ENCODE results near the gene CPD. TPM values are rescaled to one million over a fixed set of nuclear protein-coding genes. Genes with fewer than 3 reads are reported as not detected.

Gene CPD
- total and polyA plus RNA-seq, 9 of the 15 experiments (the other 6 are each of a cell fraction or from before 2014, with no cell fraction given), result 4.5 to 24.4 (median 20.4) TPM

DNA sequence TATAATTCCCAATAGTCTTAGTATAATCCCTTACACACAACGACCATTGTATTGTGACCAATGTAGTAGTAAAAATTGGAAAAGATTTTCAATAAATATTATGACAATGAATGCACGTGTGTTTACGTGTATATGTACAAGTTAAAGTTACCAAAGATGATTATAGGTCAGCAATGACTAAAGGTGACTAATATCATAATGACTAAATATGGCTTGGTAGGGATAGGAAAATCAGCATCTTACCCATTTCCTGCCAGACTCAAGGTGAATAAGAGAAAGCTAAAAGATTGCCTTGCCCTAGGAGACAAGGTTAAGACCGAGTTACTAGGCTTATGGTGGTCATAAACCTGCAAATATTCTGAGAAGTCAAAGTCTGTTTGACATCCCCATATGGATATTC is 34.4 kb downstream of the CPD start (continued):
- TF ChIP-seq BCLAF1 (IDR thresholded peaks at IDR 0.05; ENCODE audit: borderline replicate concordance in 1 of 2, control insufficient read depth in 1 of 2, low read depth in 2 of 2, low read length in 1 of 2), result no peak
- no peak for TF ChIP-seq HNRNPLL (IDR thresholded peaks at IDR 0.05; ENCODE audit: low read depth, low read length, poor library complexity, severe bottlenecking)
- TF ChIP-seq HMG20B (CRISPR knock-in tag; IDR thresholded peaks at IDR 0.05), result no peak
- no peak for TF ChIP-seq PKNOX1 (IDR thresholded peaks at IDR 0.05)
- no peak for TF ChIP-seq NFIX (CRISPR knock-in tag; IDR thresholded peaks at IDR 0.05; ENCODE audit: low read depth)
- no peak for TF ChIP-seq SREBF1 (IDR thresholded peaks at IDR 0.05; ENCODE audit: borderline replicate concordance, low read depth, low read length)
- TF ChIP-seq ELK1 (CRISPR knock-in tag; IDR thresholded peaks at IDR 0.05), result no peak
- TF ChIP-seq, protein P1, sequence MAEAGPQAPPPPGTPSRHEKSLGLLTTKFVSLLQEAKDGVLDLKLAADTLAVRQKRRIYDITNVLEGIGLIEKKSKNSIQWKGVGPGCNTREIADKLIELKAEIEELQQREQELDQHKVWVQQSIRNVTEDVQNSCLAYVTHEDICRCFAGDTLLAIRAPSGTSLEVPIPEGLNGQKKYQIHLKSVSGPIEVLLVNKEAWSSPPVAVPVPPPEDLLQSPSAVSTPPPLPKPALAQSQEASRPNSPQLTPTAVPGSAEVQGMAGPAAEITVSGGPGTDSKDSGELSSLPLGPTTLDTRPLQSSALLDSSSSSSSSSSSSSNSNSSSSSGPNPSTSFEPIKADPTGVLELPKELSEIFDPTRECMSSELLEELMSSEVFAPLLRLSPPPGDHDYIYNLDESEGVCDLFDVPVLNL (CRISPR knock-in tag; IDR thresholded peaks at IDR 0.05; ENCODE audit: low read depth), result no peak
